Stimulated activated CD4-positive, alpha-beta T cell treated with anti-CD3 and anti-CD28 coated beads, TNF-alpha, amount 100 ng/mL, for 24 hours (primary cell): Measurements from ENCODE around the gene PTPN22.

ENCODE experiments used
- DNase-seq, 3 experiments: peaks; one replicate each; pipeline ENCODE4 v3.0.0-alpha.2; 2020; ENCODE audit warnings: low read depth in 3 of 3

The PTPN22 gene

DNA sequence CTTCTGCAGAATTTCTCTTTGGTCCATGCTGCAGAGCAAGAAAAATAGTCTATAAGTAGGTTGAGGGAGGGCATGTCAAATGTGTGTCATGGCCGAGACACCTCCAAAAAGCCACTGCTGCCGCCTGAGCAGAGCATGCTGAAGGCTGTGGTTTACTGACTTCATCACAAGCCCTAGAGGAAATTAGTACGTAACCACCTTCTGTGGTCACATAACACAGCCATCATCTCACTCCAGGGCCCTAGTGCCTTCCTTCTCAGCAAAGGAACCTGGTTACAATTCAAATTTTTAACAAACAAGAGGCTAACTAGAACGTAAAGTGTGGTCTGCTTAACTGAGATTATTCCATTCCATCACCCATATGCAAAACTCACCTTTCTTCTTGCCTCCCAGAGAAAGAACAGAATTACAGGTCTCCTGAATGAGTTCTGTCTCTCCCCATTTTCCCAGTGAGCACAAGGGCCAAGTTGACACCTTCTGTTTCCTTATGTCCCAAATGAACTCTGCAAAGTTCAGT lies at the start of gene PTPN22:
PTPN22 (minus strand) TSS at position 116 of the 517 bp plus-strand sequence.
- peak; percentile 54 to 76 (median 70) for DNase-seq

DNA sequence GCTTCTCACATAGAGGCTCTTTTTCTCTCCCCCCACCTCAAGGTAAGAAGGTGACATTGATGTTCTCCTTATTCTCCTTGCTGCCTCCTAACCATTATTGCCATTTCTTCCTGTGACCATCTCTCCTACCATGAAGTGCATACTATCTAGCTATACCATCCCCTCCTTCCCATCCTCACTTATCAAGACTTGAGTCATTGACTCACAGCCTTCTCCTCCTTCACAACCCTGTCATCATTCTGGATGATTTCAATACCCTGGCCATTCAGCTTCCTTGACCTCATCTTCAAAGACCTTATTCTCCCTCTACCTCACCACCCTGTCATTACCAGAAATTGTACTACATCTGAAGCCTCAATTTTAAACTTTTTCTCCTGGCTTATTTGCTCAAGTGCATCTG lies 46.7 kb upstream of the PTPN22 start:
- no peak for DNase-seq

DNA sequence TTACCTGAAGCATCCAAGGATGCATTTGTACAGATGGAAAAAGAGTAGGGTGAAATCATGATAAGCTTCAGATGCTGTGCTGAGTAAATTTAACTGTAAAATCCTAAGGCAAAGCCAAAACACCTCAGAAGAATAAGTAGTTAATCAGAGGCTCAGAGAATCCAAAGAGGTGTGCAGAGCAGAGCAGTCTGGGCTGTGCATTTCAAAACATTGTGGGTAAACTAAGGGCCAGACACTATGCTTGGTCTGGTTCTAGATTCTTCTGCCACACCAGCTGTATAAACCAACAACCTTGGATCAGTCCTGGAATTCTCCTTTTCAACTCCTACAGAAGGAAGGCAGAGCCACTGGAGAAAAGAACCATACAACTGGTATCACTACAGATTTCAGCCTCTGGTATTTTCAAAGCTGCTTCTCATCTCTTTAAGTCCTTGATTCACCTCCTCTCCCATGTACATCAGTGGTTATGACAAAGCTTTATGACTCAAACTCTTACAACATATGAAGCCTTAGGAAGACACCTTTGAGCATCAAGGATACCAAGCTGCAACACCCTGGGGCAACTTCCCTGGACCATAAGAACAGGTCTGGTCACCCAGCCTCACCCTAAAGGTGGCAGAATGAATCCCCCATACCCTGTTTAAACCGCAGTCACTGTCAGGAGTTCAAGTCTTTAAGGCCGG lies 46.0 kb upstream of the PTPN22 start:
- no peak for DNase-seq

- DNase-seq: no peak
Observed at GRCh38 chr1:113916974-113917373, 45.5 kb upstream of the PTPN22 start.

- no peak for DNase-seq
Observed at GRCh38 chr1:113913887-113914664, 42.6 kb upstream of the PTPN22 start.

- no peak for DNase-seq
Observed at GRCh38 chr1:113913312-113913668, 41.8 kb upstream of the PTPN22 start.

DNA sequence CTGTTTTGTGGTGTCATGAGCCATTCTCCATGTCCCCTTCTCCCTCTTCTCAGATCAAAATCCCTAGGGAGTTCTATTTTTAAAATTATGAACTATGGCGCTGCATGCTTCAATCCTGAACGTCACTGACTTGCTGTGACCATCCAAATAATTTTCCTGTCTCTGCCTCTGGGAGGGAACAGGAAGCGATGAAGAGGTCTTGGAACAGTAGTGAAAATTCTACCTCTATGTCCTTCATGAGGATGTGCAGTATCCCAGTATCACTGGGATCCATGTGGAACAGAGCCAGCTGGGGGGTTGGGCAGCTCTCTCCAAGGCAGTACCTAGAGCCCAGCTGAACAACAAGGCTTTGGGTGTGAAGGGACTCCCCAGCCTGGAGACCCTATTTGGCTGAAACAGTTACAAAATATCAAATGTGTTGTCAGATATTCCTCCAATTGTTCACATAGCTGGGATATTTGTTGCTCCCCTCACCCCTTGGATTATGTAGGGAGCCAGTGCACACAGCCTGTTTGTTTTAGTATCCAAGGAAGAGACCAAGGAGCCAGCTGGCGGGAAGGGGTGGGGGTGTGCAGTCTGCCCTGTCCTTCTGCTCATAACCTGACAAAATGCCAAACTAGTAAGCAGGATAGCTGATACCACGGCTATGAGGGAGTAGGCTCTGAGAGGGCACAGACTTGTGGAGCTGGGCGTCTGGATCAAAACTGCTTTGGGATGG lies 41.2 kb upstream of the PTPN22 start:
- no peak for DNase-seq

- peak in 2 of 3 experiments; percentile 11 to 27 for DNase-seq
Observed at GRCh38 chr1:113905435-113905861, 33.9 kb upstream of the PTPN22 start.

GRCh38 chr1:113904674-113905434 lies 33.3 kb upstream of the PTPN22 start, which contains the start of the genes AP4B1 and DCLRE1B:
AP4B1 (minus strand) TSS chr1:113904799; CDS start chr1:113904717, 82 bp downstream.
DCLRE1B (plus strand) TSS chr1:113905326; CDS start chr1:113905587, 261 bp downstream.
- DNase-seq: peak; percentile 92 to 98 (median 94)

DNA sequence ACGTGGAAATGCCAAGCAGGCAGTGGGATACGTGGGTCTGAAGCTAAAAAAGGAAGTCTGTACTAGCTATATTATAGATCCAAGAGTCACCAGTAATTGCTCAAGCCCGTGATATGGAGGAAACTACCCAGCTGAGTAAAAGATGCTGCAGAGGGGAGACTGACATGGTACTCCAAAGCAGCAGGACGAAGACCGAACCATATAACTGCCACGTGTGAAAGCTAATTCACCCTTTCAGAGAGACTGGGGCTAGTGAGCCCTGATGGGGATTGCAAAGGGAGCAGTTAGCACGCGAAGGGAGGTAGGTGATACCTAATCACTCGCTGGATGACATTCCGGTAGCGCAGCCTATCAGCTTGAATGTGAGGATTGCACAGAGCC lies 32.8 kb upstream of the PTPN22 start:
- no peak for DNase-seq

- DNase-seq: peak in 1 of 3 experiments; percentile 11
Observed at GRCh38 chr1:113903501-113904292, 32.2 kb upstream of the PTPN22 start.

DNA sequence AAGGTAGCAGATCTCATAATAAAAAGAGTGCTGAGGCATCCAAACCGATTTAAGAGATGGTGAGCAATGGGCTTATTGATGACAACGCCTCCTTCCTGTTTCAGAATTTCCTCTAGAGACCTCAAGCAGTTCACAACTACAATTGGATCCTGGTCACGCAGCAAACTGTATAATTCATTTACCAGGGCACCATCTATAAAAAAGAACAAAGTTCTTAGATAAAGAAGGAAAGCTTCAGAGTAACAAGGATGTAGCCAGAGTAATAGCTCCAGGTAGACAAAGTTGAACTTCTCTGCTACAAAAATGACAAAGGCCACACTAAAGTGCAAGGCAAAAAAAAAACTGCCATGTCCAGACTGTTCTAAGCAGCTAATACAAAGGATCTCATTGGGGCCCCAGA lies 29.7 kb upstream of the PTPN22 start:
- DNase-seq: no peak

- no peak for DNase-seq
Observed at GRCh38 chr1:113899111-113899510, 27.6 kb upstream of the PTPN22 start.

DNA sequence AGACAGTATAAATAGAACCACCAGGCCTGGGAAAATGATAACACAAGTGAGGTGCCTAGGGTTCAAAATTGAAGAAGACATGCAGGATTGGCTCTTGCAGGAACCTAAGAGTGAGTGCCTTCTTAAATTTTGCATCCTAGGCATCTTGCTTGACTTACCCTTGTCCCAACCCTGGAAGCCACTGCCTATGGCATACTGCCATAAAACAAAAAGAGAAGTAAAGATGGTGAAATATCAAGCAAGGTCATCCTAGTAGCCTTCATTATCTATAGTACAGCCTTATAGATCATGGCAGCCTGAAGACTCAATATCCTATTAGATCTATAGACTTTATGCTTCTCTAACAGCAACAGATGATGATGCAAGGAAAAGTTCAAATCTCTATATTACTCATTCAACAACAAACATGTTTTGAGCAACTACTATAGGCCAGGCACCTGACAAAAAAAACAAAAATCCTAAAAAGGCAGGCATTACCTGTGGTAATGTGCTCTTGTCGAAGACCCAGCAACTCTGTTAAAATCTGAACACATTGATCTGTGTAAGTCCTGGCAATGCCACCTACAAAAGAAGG lies 26.8 kb upstream of the PTPN22 start:
- DNase-seq: no peak

GRCh38 chr1:113895961-113896360 lies 24.4 kb upstream of the PTPN22 start:
- DNase-seq: no peak

DNA sequence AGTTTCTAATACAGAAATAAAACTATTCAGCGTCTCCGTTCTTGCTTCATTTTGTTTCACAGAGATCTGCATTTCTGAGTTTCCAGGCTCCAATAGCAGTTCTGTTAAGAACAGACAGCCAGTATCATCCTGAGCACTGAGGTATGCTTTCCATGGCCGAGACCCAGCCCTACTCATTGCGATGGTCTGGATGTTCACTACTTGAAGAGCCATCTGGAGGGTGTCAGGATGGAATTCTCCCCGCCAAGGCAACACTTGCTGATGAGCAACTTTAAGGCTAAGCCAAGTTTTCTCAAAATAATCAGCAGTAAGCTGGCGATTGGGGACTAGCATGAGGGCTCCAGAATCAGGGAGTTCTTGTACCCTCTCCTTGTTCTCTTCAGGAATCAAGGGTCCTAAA lies 23.6 kb upstream of the PTPN22 start:
- no peak for DNase-seq

- DNase-seq: no peak
Observed at GRCh38 chr1:113893267-113893666, 21.8 kb upstream of the PTPN22 start.

- DNase-seq: no peak
Observed at GRCh38 chr1:113891631-113892220, 20.2 kb upstream of the PTPN22 start.

DNA sequence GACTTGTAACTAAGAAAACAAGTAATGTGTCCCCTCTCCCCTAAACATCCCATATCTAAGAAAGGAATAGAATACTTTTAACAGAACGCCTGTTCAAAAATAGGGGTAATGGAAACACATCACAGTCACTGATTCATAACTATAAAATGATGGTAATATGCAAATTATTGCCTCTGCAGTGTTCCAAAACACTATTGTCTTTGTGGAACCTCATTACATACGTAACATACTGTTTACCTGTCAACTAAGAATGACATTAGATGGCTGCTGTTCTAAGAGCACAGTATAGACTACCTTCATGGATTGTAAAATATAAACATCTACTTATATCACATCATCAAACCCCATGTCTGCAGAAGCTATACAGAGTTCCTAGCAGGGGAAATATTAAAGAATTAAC lies 19.3 kb upstream of the PTPN22 start:
- no peak for DNase-seq
